ENCODE measurements around the gene PCSK5. TPM values are rescaled to one million over a fixed set of nuclear protein-coding genes. Genes with fewer than 3 reads are reported as not detected.

PCSK5 gene
- total RNA-seq, 1 experiment from 2014 or later, result 6.9 TPM

DNA sequence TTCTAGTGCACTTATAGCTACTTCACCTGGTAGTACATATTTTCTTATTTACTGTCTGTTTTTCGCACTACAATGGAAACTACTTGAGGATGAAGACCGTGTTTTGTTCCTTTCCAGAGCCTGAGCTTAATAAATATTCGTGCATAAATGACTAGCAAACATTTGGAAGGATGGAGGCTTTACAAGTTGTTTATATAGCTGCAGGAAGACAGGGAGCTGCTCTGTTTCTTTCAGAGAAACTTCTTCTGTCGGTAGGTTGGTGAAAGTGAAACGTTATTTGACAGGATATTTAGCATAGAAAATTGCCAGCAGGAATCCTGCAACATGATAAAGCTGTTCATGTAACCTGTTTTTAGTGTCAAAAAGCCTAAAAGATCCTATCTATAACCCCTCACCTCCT lies 210.6 kb downstream of the PCSK5 start:
- no peaks in the 10 kb centered on the region for H3K79me2 ChIP-seq (ENCODE audit: insufficient read depth, low read length)
- no peak overlapping the region for H3K9ac ChIP-seq (ENCODE audit: low read length)
- intact Hi-C loops (cut with micrococcal nuclease), result no loop called here
- ChIA-PET POLR2A (no interaction called here), CTCF (no interaction called here), RAD21 (ENCODE audit: low non-redundant PET in 1 of 2, low total read pairs in 2 of 2, uncharacterized antibody in 2 of 2, unreplicated experiment in 2 of 2) (no interaction called here)
- no peaks in the 10 kb centered on the region for H3K36me3 ChIP-seq (ENCODE audit: control insufficient read depth in 1 of 2, insufficient read depth in 2 of 2, low read length in 2 of 2)
- TF ChIP-seq, protein P1, sequence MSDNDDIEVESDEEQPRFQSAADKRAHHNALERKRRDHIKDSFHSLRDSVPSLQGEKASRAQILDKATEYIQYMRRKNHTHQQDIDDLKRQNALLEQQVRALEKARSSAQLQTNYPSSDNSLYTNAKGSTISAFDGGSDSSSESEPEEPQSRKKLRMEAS (IDR thresholded peaks at IDR 0.05), result no peak
- TF ChIP-seq CBX3 (IDR thresholded peaks at IDR 0.05; ENCODE audit: low read depth) (no peak), RAD21 (IDR thresholded peaks at IDR 0.05; ENCODE audit: low read depth) (no peak), YY1 (IDR thresholded peaks at IDR 0.05; ENCODE audit: extremely low read depth, insufficient replicate concordance, low read depth, low read length) (no peak), SIN3A (IDR thresholded peaks at IDR 0.05; ENCODE audit: low read depth) (no peak), JUND (IDR thresholded peaks at IDR 0.05) (no peak), ZNF274 (IDR thresholded peaks at IDR 0.05; ENCODE audit: low read depth, low read length) (no peak), ZFX (IDR thresholded peaks at IDR 0.05) (no peak), TCF7L2 (IDR thresholded peaks at IDR 0.05; ENCODE audit: borderline replicate concordance, extremely low read depth, insufficient read depth, insufficient read length) (no peak), SP1 (IDR thresholded peaks at IDR 0.05; ENCODE audit: low read depth) (no peak), ELF1 (IDR thresholded peaks at IDR 0.05; ENCODE audit: borderline replicate concordance, low read depth) (no peak), POLR2AphosphoS5 (IDR thresholded peaks at IDR 0.05; ENCODE audit: low read depth, low read length) (no peak), EGR1 (IDR thresholded peaks at IDR 0.05; ENCODE audit: low read depth) (no peak), CEBPB (IDR thresholded peaks at IDR 0.05; ENCODE audit: low read depth) (no peak), FOSL1 (IDR thresholded peaks at IDR 0.05; ENCODE audit: low read depth) (no peak), EZH2phosphoT487 (IDR thresholded peaks at IDR 0.05; ENCODE audit: borderline replicate concordance) (no peak), EZH2 (IDR thresholded peaks at IDR 0.05) (no peak)
- TF ChIP-seq, protein P2, sequence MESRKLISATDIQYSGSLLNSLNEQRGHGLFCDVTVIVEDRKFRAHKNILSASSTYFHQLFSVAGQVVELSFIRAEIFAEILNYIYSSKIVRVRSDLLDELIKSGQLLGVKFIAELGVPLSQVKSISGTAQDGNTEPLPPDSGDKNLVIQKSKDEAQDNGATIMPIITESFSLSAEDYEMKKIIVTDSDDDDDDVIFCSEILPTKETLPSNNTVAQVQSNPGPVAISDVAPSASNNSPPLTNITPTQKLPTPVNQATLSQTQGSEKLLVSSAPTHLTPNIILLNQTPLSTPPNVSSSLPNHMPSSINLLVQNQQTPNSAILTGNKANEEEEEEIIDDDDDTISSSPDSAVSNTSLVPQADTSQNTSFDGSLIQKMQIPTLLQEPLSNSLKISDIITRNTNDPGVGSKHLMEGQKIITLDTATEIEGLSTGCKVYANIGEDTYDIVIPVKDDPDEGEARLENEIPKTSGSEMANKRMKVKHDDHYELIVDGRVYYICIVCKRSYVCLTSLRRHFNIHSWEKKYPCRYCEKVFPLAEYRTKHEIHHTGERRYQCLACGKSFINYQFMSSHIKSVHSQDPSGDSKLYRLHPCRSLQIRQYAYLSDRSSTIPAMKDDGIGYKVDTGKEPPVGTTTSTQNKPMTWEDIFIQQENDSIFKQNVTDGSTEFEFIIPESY (IDR thresholded peaks at IDR 0.05; ENCODE audit: extremely low read depth, insufficient replicate concordance, low read length), result no peak
- TF ChIP-seq, protein P3, sequence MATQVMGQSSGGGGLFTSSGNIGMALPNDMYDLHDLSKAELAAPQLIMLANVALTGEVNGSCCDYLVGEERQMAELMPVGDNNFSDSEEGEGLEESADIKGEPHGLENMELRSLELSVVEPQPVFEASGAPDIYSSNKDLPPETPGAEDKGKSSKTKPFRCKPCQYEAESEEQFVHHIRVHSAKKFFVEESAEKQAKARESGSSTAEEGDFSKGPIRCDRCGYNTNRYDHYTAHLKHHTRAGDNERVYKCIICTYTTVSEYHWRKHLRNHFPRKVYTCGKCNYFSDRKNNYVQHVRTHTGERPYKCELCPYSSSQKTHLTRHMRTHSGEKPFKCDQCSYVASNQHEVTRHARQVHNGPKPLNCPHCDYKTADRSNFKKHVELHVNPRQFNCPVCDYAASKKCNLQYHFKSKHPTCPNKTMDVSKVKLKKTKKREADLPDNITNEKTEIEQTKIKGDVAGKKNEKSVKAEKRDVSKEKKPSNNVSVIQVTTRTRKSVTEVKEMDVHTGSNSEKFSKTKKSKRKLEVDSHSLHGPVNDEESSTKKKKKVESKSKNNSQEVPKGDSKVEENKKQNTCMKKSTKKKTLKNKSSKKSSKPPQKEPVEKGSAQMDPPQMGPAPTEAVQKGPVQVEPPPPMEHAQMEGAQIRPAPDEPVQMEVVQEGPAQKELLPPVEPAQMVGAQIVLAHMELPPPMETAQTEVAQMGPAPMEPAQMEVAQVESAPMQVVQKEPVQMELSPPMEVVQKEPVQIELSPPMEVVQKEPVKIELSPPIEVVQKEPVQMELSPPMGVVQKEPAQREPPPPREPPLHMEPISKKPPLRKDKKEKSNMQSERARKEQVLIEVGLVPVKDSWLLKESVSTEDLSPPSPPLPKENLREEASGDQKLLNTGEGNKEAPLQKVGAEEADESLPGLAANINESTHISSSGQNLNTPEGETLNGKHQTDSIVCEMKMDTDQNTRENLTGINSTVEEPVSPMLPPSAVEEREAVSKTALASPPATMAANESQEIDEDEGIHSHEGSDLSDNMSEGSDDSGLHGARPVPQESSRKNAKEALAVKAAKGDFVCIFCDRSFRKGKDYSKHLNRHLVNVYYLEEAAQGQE (IDR thresholded peaks at IDR 0.05; ENCODE audit: low read depth), result no peak
- H3K4me2 ChIP-seq (ENCODE audit: low read length), result no peak overlapping the region
- BruUV-seq (replicated peaks), result no TSS peak
- no peaks in the 10 kb centered on the region for H3K27me3 ChIP-seq (ENCODE audit: insufficient read depth, low read length)
- no peak overlapping the region for H2AFZ ChIP-seq (ENCODE audit: low read depth, low read length, poor library complexity, severe bottlenecking)
- H3K9me2 ChIP-seq (ENCODE audit: insufficient read depth), result no peaks in the 10 kb centered on the region
- no peak for DNase-seq (ENCODE audit: low read depth, low spot score)
- H3K9me3 ChIP-seq (ENCODE audit: control insufficient read depth in 1 of 2, insufficient read depth in 1 of 2, low read depth in 1 of 2, low read length in 2 of 2), result no peaks in the 10 kb centered on the region
- ATAC-seq, result no peak
- no peaks in the 10 kb centered on the region for H3K4me1 ChIP-seq (ENCODE audit: control insufficient read depth in 1 of 2, insufficient read depth in 2 of 2, low read length in 2 of 2)
- no peaks in the 10 kb centered on the region for H4K20me1 ChIP-seq (ENCODE audit: insufficient read depth)
- no peak overlapping the region for H3K4me3 ChIP-seq (replicated peaks in 1 of 2; ENCODE audit: low read depth in 1 of 2, low read length in 2 of 2)
- H3K27ac ChIP-seq (ENCODE audit: low read depth, low read length), result no peak overlapping the region
